ENCODE results near the gene FAM227B. TPM values are rescaled to one million over a fixed set of nuclear protein-coding genes. Genes with fewer than 3 reads are reported as not detected.
"Not testable (repeated sequence)": the region's sequence is repeated elsewhere in the genome, so short reads cannot be mapped to it uniquely, and the experiment has no call there.

The FAM227B gene
- total and polyA plus RNA-seq, 7 donors = 2.7 to 11.9 (median 6.9) TPM

DNA sequence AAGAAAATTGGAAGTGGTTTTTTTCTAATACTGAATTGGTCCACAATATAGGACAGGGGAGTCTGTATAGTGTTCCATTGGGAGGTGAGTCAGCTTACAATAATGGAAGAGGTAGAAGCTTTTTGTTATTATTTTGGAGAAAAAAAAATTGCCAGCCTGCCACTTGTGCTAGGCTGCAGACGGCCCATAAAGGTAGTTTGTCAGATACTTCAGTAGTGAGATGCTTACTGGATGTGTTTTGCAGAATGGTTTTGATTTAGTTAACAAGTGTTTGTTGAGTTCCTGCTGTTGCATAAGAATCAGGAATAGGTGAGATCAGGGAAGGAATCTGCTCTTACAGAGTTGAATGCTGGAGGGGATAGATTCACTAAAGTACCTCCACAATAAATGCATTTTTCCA, 1.3 kb upstream of the FAM227B start:
- H3K27me3 ChIP-seq (ENCODE audit: insufficient read depth in 3 of 3, low read length in 2 of 3) = no peaks in the 10 kb centered on the region
- peak overlapping the region; percentile 94 for H3K27ac ChIP-seq
- H3K36me3 ChIP-seq (ENCODE audit: insufficient read depth in 1 of 2, low read depth in 1 of 2) = peaks cover 2 to 19% of the 10 kb centered on the region in 2 donors
- peak overlapping the region; percentile 83 for H3K4me3 ChIP-seq
- ATAC-seq = no peak
- intact Hi-C loops (cut with DNase I) = loop anchor here (5.0 to 10.0 kb wide), 3 partner anchors 465 to 575 kb away; partner anchors contain the start of genes COPS2 (in 2 of the 2) and SECISBP2L (in 1 of the 2)
- no peaks in the 10 kb centered on the region for H3K9me3 ChIP-seq
- DNase-seq = no peak
- peaks cover 28% of the 10 kb centered on the region for H3K4me1 ChIP-seq
- TF ChIP-seq, protein P1, sequence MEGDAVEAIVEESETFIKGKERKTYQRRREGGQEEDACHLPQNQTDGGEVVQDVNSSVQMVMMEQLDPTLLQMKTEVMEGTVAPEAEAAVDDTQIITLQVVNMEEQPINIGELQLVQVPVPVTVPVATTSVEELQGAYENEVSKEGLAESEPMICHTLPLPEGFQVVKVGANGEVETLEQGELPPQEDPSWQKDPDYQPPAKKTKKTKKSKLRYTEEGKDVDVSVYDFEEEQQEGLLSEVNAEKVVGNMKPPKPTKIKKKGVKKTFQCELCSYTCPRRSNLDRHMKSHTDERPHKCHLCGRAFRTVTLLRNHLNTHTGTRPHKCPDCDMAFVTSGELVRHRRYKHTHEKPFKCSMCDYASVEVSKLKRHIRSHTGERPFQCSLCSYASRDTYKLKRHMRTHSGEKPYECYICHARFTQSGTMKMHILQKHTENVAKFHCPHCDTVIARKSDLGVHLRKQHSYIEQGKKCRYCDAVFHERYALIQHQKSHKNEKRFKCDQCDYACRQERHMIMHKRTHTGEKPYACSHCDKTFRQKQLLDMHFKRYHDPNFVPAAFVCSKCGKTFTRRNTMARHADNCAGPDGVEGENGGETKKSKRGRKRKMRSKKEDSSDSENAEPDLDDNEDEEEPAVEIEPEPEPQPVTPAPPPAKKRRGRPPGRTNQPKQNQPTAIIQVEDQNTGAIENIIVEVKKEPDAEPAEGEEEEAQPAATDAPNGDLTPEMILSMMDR (IDR thresholded peaks at IDR 0.05) = no peak
- WGBS, 3 donors = 34 to 47% (median 37%) methylated on average over 1 of the region's 1 CpG

DNA sequence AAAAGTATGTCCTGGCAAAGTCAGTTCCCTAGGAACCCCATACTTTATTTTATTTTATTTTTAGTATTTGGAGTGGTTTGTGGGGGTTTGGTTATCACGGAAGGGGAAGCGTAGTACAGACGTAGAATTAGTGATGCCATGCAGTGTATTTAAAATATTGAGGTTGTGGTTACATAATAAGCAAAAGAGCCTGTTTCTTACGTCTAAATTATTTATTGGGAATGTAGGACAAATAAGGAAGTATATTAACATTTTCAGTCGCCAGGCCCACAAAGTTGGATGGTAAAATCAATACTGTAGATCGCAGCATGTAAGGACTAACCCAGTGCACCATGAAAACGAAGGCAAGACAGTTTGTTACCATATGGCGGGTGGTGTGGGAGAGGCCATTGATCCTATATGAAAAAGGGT, 788 bp upstream of the FAM227B start:
- 9 to 11% (median 11%) methylated on average over 8 of the region's 8 CpGs for WGBS, 3 donors
- no peaks in the 10 kb centered on the region for H3K9me3 ChIP-seq
- H3K27ac ChIP-seq = peak overlapping the region; percentile 94
- H3K4me1 ChIP-seq = peaks cover 28% of the 10 kb centered on the region
- H3K4me3 ChIP-seq = peak overlapping the region; percentile 83
- TF ChIP-seq, protein P1 (IDR thresholded peaks at IDR 0.05) = no peak
- H3K27me3 ChIP-seq (ENCODE audit: insufficient read depth in 3 of 3, low read length in 2 of 3) = no peaks in the 10 kb centered on the region
- ATAC-seq = no peak
- no peak for DNase-seq
- intact Hi-C loops (cut with DNase I) = loop anchor here (5.0 to 10.0 kb wide), 3 partner anchors 464 to 574 kb away; partner anchors contain the start of genes COPS2 (in 2 of the 2) and SECISBP2L (in 1 of the 2)
- H3K36me3 ChIP-seq (ENCODE audit: insufficient read depth in 1 of 2, low read depth in 1 of 2) = peaks cover 2 to 14% of the 10 kb centered on the region in 2 donors

DNA sequence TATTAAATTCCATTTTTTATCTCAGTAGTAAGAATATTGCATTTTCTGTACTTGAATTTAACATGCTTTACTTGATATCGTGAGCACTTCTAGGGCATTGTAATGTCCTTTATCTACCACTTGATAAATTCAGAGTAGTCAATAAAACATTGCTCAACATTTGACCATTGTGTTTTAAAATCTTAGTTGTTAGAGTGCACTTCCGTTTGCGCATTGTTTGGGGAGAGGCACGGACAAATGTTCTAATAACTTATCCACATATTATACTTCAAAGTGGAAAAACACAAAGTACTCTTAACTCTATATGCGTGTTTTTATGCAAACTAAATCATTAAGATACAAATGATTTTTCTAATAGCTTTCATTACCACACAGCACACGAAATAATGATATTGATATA, 419 bp downstream of the FAM227B start:
- peak overlapping the region; percentile 83 for H3K4me3 ChIP-seq
- TF ChIP-seq, protein P1 (IDR thresholded peaks at IDR 0.05) = peak; percentile 8
- peak in 2 of 4 donors; percentile 20 to 50 for ATAC-seq
- H3K27me3 ChIP-seq (ENCODE audit: insufficient read depth in 3 of 3, low read length in 2 of 3) = no peaks in the 10 kb centered on the region
- no peak for DNase-seq
- H3K36me3 ChIP-seq (ENCODE audit: insufficient read depth in 1 of 2, low read depth in 1 of 2) = peaks cover 0 to 2% of the 10 kb centered on the region in 2 donors
- H3K4me1 ChIP-seq = peaks cover 28% of the 10 kb centered on the region
- WGBS, 3 donors = 1 to 2% (median 1%) methylated on average over 6 of the region's 6 CpGs
- no peaks in the 10 kb centered on the region for H3K9me3 ChIP-seq
- H3K27ac ChIP-seq = peak overlapping the region; percentile 94
- intact Hi-C loops (cut with DNase I) = loop anchor here (5.0 to 10.0 kb wide), 3 partner anchors 463 to 573 kb away; partner anchors contain the start of genes COPS2 (in 2 of the 2) and SECISBP2L (in 1 of the 2)

GRCh38 chr15:49619226-49619625, 1.4 kb downstream of the FAM227B start:
- peaks cover 28% of the 10 kb centered on the region for H3K4me1 ChIP-seq
- TF ChIP-seq, protein P1 (IDR thresholded peaks at IDR 0.05) = no peak
- H3K9me3 ChIP-seq = no peaks in the 10 kb centered on the region
- 66 to 88% (median 76%) methylated on average over 3 of the region's 3 CpGs for WGBS, 3 donors
- ATAC-seq (no peak), DNase-seq (no peak)
- intact Hi-C loops (cut with DNase I) = no loop called here
- peak overlapping the region; percentile 94 for H3K27ac ChIP-seq
- peak overlapping the region; percentile 83 for H3K4me3 ChIP-seq
- peaks cover 0 to 2% of the 10 kb centered on the region in 2 donors for H3K36me3 ChIP-seq (ENCODE audit: insufficient read depth in 1 of 2, low read depth in 1 of 2)
- no peaks in the 10 kb centered on the region for H3K27me3 ChIP-seq (ENCODE audit: insufficient read depth in 3 of 3, low read length in 2 of 3)

- H3K4me3 ChIP-seq; H3K27ac ChIP-seq; H3K4me1 ChIP-seq; H3K9me3 ChIP-seq; DNase-seq; H3K27me3 ChIP-seq (ENCODE audit: insufficient read depth in 3 of 3, low read length in 2 of 3); ATAC-seq; intact Hi-C loops (cut with DNase I): not testable (repeated sequence)
- WGBS, 3 donors = 95 to 100% (median 99%) methylated on average over 3 of the region's 3 CpGs
- peaks cover 0 to 43% of the 10 kb centered on the region in 2 donors for H3K36me3 ChIP-seq (ENCODE audit: insufficient read depth in 1 of 2, low read depth in 1 of 2)
Measured at GRCh38 chr15:49612240-49612639, 8.4 kb downstream of the FAM227B start.
